ENCODE results near the gene CHD3.

Gene CHD3

GRCh38 chr17:7911116-7911515 lies 22.5 kb downstream of the CHD3 start:
- no peak overlapping the region for H3K4me2 ChIP-seq (ENCODE audit: low read depth, low read length)
- no peak for TF ChIP-seq EZH2phosphoT487 (IDR thresholded peaks at IDR 0.05; ENCODE audit: low read length)
- no peak for TF ChIP-seq EZH2 (optimal IDR thresholded peaks at IDR 0.05; ENCODE audit: low read depth, low read length)
- TF ChIP-seq CTCF (IDR thresholded peaks at IDR 0.05; ENCODE audit: low read length), result no peak
- peaks cover 63% of the 10 kb centered on the region for H3K27me3 ChIP-seq (replicated peaks; ENCODE audit: insufficient read depth, low read length)
- H3K4me1 ChIP-seq (ENCODE audit: low read length), result no peaks in the 10 kb centered on the region
- H3K9me2 ChIP-seq (replicated peaks; ENCODE audit: insufficient read depth, low read length), result no peaks in the 10 kb centered on the region
- no peaks in the 10 kb centered on the region for H4K20me1 ChIP-seq (ENCODE audit: insufficient read depth, low read length)
- H3K79me2 ChIP-seq (ENCODE audit: low read length), result no peaks in the 10 kb centered on the region
- no peak overlapping the region for H3K27ac ChIP-seq (ENCODE audit: low read length)
- H3K4me3 ChIP-seq (ENCODE audit: low read length), result no peak overlapping the region
- DNase-seq, result no peak
- no peaks in the 10 kb centered on the region for H3K36me3 ChIP-seq (replicated peaks; ENCODE audit: insufficient read depth, low read length)
- no peaks in the 10 kb centered on the region for H3F3A ChIP-seq (ENCODE audit: insufficient read depth, low read length)
- H2AFZ ChIP-seq (ENCODE audit: low read length), result no peak overlapping the region
- no peaks in the 10 kb centered on the region for H3K9me3 ChIP-seq (replicated peaks; ENCODE audit: insufficient read depth, low read length)
- no peak overlapping the region for H3K9ac ChIP-seq (ENCODE audit: low read length)

- Histone ChIP-seq H3K4me3 (ENCODE audit: low read length) (no peak overlapping the region), H3K9ac (ENCODE audit: low read length) (no peak overlapping the region), H3K36me3 (replicated peaks; ENCODE audit: insufficient read depth, low read length) (no peaks in the 10 kb centered on the region), H3K79me2 (ENCODE audit: low read length) (no peaks in the 10 kb centered on the region), H3F3A (ENCODE audit: insufficient read depth, low read length) (no peaks in the 10 kb centered on the region), H3K9me2 (replicated peaks; ENCODE audit: insufficient read depth, low read length) (no peaks in the 10 kb centered on the region), H3K27me3 (replicated peaks; ENCODE audit: insufficient read depth, low read length) (peaks cover 50% of the 10 kb centered on the region), H3K27ac (ENCODE audit: low read length) (no peak overlapping the region), H3K4me1 (ENCODE audit: low read length) (no peaks in the 10 kb centered on the region), H3K4me2 (ENCODE audit: low read depth, low read length) (no peak overlapping the region), H4K20me1 (ENCODE audit: insufficient read depth, low read length) (no peaks in the 10 kb centered on the region), H2AFZ (ENCODE audit: low read length) (no peak overlapping the region), H3K9me3 (replicated peaks; ENCODE audit: insufficient read depth, low read length) (no peaks in the 10 kb centered on the region)
- DNase-seq, result peak; percentile 83
- no peak for TF ChIP-seq EZH2 (optimal IDR thresholded peaks at IDR 0.05; ENCODE audit: low read depth, low read length)
- peak; percentile 80 for TF ChIP-seq CTCF (IDR thresholded peaks at IDR 0.05; ENCODE audit: low read length)
- TF ChIP-seq EZH2phosphoT487 (IDR thresholded peaks at IDR 0.05; ENCODE audit: low read length), result no peak
These were observed 24.4 kb downstream of the CHD3 start for GRCh38 chr17:7912927-7913524.

- Histone ChIP-seq H3K9me2 (replicated peaks; ENCODE audit: insufficient read depth, low read length) (no peaks in the 10 kb centered on the region), H3F3A (ENCODE audit: insufficient read depth, low read length) (no peaks in the 10 kb centered on the region), H4K20me1 (ENCODE audit: insufficient read depth, low read length) (no peaks in the 10 kb centered on the region), H3K4me3 (ENCODE audit: low read length) (peak overlapping the region; percentile 56), H3K27ac (ENCODE audit: low read length) (peak overlapping the region; percentile 50; the same call in 1 of the 2 replicates), H3K4me2 (ENCODE audit: low read depth, low read length) (peak overlapping the region; percentile 67), H3K9ac (ENCODE audit: low read length) (peak overlapping the region; percentile 49; the same call in 1 of the 2 replicates), H3K9me3 (replicated peaks; ENCODE audit: insufficient read depth, low read length) (no peaks in the 10 kb centered on the region), H3K36me3 (replicated peaks; ENCODE audit: insufficient read depth, low read length) (no peaks in the 10 kb centered on the region), H3K4me1 (ENCODE audit: low read length) (no peaks in the 10 kb centered on the region), H3K27me3 (replicated peaks; ENCODE audit: insufficient read depth, low read length) (peaks cover 36% of the 10 kb centered on the region), H3K79me2 (ENCODE audit: low read length) (no peaks in the 10 kb centered on the region), H2AFZ (ENCODE audit: low read length) (peak overlapping the region; percentile 50)
- TF ChIP-seq CTCF (IDR thresholded peaks at IDR 0.05; ENCODE audit: low read length), result no peak
- TF ChIP-seq EZH2 (optimal IDR thresholded peaks at IDR 0.05; ENCODE audit: low read depth, low read length), result no peak
- no peak for TF ChIP-seq EZH2phosphoT487 (IDR thresholded peaks at IDR 0.05; ENCODE audit: low read length)
- DNase-seq, result no peak
These were observed 26.6 kb downstream of the CHD3 start for GRCh38 chr17:7915179-7915610.
